NCI-H510A (cell line): Measurements from ENCODE around the gene TNRC6C.
A peak's percentile ranks its signal among the peaks of the same experiment; 100 is the strongest.

Source experiments
- DNase-seq: peaks from one replicate; lab custom pipeline; 2025; lab: John Stamatoyannopoulos, UW

The TNRC6C gene

DNA sequence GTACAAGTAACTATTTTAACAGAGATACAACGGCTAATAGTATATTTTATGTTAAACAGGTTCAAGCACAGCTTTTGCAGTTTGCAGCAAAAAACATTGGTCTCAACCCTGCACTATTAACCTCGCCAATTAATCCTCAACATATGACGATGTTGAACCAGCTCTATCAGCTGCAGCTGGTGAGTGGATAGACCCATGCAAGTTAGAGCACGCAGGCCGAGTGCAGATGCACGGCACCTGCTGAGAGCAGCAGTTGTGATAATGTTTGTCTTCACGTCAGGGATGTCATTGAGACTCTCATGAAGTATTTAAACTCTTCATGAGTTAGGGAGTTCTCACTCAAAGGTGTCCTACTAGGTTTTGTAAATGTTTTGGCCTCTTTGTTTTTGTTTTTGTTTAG, 124.5 kb downstream of the TNRC6C start:
- DNase-seq: peak; percentile 81

DNA sequence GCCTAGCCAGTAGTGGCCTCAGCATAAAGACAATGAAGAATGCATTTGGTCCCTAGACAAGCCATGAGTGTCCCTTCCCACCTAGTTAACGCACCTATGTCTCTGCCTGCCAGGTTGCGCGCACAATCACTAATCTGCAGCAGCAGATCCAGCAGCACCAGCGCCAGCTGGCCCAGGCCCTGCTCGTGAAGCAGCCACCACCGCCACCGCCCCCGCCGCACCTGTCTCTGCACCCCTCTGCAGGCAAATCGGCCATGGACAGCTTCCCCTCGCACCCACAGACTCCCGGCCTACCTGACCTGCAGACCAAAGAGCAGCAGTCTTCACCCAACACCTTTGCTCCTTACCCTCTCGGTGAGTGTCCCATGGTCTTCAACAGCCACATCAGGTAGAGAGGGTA, 128.2 kb downstream of the TNRC6C start:
- DNase-seq: no peak

DNA sequence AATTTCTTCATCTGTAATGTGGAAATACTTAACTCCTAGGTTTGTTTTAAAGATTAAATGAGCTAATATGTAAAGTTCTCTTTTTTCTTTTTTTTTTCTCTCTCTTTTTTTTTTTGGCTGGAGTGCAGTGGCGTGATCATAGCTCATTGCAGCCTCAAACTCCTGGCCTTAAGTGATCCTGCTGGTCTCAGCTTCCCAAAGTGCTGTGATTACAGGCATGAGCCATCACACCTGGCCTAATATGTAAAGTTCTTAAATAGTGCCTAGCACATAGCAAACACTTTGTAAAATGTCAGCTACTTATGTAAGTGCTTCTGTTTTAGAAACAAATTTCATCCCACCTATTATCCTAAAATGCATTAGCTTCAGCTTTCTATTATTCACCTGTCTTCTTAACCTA, 130.0 kb downstream of the TNRC6C start:
- DNase-seq: no peak

DNA sequence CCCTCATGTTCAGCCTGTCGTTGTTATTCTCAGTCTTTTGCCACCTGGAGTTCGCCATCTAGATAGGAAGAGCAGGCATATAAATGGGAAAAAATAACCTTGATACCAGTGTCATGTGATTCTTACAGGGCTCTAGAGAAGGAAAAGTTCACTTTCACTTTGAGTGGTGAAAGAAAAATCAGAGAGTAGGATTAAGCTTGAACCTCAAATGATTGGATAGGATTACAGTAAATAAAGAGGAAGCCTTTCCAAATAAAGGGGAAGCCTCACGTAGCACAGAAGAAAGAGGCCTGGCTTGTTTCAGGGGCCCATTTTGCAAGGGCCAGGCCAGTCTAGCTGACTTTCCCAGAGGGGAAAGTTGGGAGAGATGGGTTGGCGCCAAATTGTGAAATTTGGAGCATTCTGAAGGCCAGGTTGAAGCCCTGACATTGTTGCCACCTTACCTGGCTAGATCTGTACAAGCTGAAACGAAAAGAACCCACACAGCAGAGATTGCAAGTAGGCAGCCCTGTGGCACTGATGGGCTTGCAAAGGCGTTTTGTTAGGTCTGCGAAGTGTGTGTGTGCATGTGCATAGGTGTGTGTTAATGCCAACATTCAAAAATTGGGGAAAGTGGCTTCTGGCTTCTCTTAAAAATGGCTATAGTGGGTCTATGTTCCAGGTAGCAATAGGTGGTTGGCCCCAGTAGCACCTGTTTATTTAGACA, 131.2 kb downstream of the TNRC6C start:
- DNase-seq: no peak

DNA sequence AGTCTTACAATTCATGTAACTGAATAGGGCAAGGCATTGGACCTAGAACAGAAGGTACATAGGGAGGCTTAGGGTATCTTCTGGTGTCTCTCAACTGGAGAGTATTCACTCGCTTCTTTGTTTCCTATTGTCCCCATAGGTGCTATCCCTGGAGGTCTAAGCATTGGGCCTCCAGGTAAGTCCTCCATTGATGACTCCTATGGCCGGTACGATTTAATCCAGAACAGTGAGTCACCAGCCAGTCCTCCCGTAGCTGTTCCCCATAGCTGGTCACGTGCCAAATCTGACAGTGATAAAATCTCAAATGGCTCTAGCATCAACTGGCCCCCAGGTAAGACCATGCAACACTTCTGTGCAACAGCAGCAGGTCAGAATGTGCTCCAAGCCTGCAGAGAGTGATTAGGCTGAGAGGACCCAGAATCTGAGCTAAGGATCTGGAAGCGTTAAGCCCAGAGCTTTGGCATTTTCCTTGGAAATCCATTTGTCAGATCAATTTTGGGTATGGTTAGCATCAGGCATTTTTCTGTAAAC, 134.4 kb downstream of the TNRC6C start:
- no peak for DNase-seq

DNA sequence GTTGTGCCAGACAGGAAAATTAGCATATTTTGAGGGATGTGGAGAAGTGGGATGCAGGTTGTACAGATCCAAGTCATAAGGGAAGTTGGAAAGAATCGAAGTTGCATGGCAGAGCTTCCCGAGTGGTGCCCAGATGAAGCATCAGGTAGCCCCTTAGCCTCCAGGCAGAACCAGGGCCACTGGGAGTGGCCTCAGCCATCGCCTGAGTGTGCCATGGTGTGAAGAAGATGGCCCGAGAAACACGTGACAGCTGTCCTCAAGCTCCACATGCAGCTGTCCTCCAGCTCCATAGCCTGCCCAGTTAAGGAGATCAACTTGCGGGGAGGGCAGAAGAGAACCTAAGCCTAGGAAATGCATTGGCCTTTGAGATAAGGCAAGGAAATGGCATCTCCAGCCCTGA, 136.5 kb downstream of the TNRC6C start:
- DNase-seq: no peak

- DNase-seq: no peak
Measured at GRCh38 chr17:78096093-78096492, 137.6 kb downstream of the TNRC6C start.

DNA sequence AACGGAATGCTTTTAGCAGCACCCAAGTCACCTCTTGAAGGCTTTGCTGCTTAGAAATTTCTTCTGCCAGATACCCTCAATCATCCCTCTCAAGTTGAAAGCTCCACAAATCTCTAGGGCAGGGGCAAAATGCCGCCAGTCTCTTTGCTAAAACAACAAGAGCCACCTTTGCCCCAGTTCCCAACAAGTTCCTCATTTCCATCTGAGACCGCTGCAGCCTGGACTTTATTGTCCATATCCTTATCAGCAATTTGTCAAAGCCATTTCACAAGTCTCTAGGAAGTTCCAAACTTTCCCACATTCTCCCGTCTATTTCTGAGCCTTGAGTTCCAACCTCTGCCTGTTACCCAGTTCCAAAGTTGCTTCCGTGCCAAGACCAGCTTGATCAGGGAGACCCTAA, 142.6 kb downstream of the TNRC6C start:
- no peak for DNase-seq

DNA sequence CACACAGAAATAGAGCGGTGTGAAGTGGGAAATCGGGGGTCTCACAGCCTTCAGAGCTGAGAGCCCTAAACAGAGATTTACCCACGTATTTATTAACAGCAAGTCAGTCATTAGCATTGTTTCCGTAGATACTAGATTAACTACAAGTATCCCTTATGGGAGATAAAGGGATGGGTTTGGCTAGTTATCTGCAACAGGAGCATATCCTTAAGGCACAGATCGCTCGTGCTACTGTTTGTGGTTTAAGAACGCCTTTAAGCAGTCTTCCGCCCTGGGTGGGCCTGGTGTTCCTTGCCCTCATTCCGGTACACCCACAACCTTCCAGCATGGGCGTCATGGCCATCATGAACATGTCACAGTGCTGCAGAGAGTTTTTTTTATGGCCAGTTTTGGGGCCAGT, 143.0 kb downstream of the TNRC6C start:
- no peak for DNase-seq

DNA sequence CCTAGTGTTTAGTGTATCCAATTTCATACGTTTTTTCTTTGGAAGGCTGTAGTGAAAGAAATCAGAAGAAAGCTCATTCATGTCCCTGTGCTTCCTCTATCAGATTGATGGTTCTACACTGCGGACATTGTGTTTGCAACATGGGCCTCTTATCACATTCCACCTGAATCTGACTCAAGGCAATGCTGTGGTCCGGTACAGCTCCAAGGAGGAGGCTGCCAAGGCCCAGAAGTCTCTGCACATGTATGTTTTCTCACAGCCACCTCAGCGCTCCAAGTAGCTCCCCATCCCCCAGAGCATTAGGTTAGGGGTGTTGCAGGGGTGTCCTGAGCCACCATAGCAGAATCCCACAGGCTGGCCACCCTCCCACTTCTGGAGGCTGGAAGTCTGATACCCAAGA, 144.8 kb downstream of the TNRC6C start:
- DNase-seq: no peak

DNA sequence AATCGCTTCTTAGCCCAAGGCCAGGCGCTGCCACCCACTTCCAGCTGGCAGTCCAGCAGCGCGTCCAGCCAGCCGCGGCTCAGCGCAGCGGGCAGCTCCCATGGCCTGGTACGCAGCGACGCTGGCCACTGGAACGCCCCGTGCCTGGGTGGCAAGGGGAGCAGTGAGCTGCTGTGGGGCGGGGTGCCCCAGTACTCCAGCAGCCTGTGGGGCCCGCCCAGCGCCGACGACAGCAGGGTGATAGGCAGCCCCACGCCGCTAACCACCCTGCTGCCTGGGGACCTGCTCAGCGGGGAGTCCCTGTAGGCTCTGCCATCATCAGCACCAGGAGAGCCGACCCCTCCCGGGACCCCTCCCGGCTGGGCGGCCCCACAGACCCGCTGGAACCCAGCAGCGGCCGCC, 146.0 kb downstream of the TNRC6C start:
- no peak for DNase-seq

GRCh38 chr17:78105101-78105500, 146.6 kb downstream of the TNRC6C start:
- DNase-seq: no peak

- DNase-seq: no peak
Measured at GRCh38 chr17:78105551-78105950, 147.0 kb downstream of the TNRC6C start.

DNA sequence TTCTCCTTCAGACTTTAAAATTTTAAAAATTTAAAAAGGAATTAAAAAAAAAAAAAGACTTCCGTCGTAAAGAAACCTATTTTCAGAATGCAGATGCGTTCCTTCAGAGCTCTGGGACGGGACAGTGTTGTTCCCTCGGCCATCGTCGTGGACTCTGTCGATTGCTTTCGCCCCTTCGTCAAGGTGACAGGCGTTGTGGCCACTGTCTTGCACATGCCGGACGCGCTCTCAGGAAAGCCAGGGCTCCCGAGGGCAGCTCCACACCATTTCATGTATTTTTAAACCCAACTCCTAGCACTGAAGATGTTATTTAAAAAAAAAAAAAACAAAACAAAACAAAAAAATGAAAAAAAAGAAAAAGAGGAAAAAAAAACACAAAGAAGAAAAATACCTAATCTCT, 147.7 kb downstream of the TNRC6C start:
- DNase-seq: no peak

- DNase-seq: no peak
Measured at GRCh38 chr17:78107457-78107856, 149.0 kb downstream of the TNRC6C start.

DNA sequence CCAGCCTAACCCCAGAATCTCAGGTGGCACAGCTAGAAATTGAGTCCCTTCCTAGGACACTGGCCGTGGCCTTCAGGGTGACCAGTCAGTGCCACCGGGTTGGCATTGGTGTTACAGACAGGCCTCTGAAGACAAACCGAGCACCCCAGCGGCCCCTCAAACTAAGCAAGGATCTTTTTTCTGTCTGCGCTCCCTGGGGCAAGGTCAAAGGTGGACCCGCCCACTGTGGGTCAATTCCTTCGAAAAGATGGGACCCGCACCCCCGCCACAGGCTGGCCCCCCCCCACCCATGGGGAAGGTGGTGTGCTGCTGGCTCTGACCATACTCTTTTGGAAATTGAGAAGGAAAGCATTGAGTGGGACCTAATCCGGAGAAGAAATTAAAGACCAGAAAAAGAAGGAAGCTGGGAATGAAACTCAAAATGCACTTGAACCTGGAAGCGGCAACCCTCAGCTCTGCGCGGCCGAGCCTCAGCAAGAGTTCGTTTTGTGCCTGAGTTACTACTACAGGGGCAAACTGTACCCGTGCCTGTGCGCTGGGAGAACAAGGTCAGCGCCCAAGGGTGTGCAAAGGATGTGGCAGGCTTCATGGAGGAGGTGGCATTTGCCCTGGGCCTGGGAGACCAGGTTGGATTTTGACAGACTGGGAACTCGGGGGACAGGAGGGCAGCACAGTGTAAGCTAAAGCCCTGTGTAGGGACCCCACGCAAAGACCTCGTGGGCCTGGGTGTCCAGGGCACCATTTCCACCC, 149.6 kb downstream of the TNRC6C start:
- DNase-seq: no peak

- no peak for DNase-seq
Measured at GRCh38 chr17:78108726-78109488, 150.4 kb downstream of the TNRC6C start.

- DNase-seq: no peak
Measured at GRCh38 chr17:78109489-78109761, 150.9 kb downstream of the TNRC6C start.

DNA sequence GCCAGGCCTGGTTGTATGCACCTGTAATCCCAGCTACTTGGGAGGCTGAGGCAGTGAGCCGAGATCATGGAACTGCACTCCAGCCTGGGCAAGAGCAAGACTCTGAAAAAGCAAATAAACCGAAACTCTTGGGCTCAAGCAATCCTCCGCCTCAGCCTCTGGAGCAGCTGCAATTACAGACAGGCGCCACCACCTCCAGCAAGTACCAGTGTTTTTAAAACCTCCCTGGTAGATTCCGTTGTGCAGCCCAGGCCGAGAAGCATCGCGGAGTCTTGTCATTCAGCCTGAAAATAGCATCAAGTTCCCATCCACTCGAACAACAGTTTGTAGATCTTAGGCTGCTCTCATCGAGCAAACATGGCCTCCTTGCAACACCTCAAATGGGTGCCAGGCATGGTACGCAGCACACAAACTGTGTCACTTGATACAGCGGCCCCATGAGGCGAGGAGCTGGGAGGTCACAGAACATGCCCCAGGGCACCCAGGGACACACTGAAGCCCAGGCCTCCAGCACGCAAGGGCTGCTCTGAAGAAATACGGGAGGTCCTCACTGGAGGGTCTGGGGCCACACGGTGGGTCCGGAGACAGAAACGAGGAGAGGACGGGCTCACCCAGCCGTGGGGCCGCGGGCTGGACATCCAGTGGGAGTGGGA, 152.0 kb downstream of the TNRC6C start:
- DNase-seq: no peak

GRCh38 chr17:78111016-78111726, 152.7 kb downstream of the TNRC6C start:
- DNase-seq: no peak

- DNase-seq: no peak
Measured at GRCh38 chr17:78111727-78112517, 153.4 kb downstream of the TNRC6C start.
